OCI-LY3 (cell line): ENCODE results near the gene KIF12.

Experiments used
- H2AFZ ChIP-seq: fragments of 200-600, 300-600 bp; shearing (Covaris generic); 2 replicates; pipeline ENCODE4 v1.6.0; 2014; ENCODE audit warnings: antibody characterized with exemption, low read depth, low read length
- H3K27ac ChIP-seq: fragments of 200-600, 300-600 bp; sonication (generic); 2 replicates; pipeline ENCODE4 v1.5.1; 2014; ENCODE audit warnings: mild to moderate bottlenecking, low read length, moderate library complexity, mixed read lengths
- H3K27me3 ChIP-seq: fragments of 200-600, 300-600 bp; sonication (generic); 2 replicates; pipeline ENCODE4 v1.6.1; 2014; ENCODE audit warnings: low read depth, low read length, mixed read lengths
- H3K36me3 ChIP-seq: fragments of 200-600, 300-600 bp; sonication (generic); replicated peaks from 2 replicates; pipeline ENCODE3; 2014; ENCODE audit warnings: low read depth, low read length, mixed read lengths
- H3K4me1 ChIP-seq: fragments of 300-600, 200-600 bp; sonication (generic); 2 replicates; pipeline ENCODE4 v1.6.1; 2014; ENCODE audit warnings: low read length, mixed read lengths
- H3K4me2 ChIP-seq: fragments of 200-600, 300-600 bp; sonication (generic); 2 replicates; pipeline ENCODE4 v1.6.1; 2014; ENCODE audit warnings: low read length, mixed read lengths
- H3K4me3 ChIP-seq: fragments of 300-600, 200-600 bp; sonication (generic); 2 replicates; pipeline ENCODE4 v1.5.1; 2014; ENCODE audit warnings: antibody characterized with exemption, mild to moderate bottlenecking, low read length, moderate library complexity
- H3K79me2 ChIP-seq: fragments of 300-600, 200-600 bp; shearing (Covaris generic); 2 replicates; pipeline ENCODE4 v1.6.1; 2014; ENCODE audit warnings: mild to moderate bottlenecking, low read length, mixed read lengths
- H3K9ac ChIP-seq: fragments of 300-600, 200-600 bp; shearing (Covaris generic); 2 replicates; pipeline ENCODE4 v1.6.0; 2014; ENCODE audit warnings: mild to moderate bottlenecking, low read length, moderate library complexity
- H3K9me3 ChIP-seq: fragments of 200-600, 300-600 bp; shearing (Covaris generic); 2 replicates; pipeline ENCODE4 v1.6.1; 2014; ENCODE audit warnings: low read length, mixed read lengths; ENCODE audit not compliant: insufficient read depth
- H4K20me1 ChIP-seq: fragments of 200-600, 300-600 bp; sonication (generic); 2 replicates; pipeline ENCODE4 v1.6.1; 2016; ENCODE audit warnings: low read length, mixed read lengths; ENCODE audit not compliant: insufficient read depth
- CTCF ChIP-seq: fragments of 200-600, 300-600 bp; sonication (generic); IDR thresholded peaks from 2 replicates; pipeline ENCODE4 v1.5.1; 2014; ENCODE audit warnings: antibody characterized with exemption, low read length, low read depth
- EZH2phosphoT487 ChIP-seq: fragments of 200-600 bp; shearing (Covaris generic); IDR thresholded peaks from 2 replicates; pipeline ENCODE4 v1.6.1; 2018; ENCODE audit warnings: antibody characterized with exemption, mixed run types, low read depth

Gene KIF12

GRCh38 chr9:114099669-114100270 is 678 bp upstream of the KIF12 start:
- no peaks in the 10 kb centered on the region for H3K9me3 ChIP-seq
- peaks cover 8% of the 10 kb centered on the region for H3K27me3 ChIP-seq
- no peaks in the 10 kb centered on the region for H3K79me2 ChIP-seq
- H3K4me2 ChIP-seq: no peak overlapping the region
- TF ChIP-seq EZH2phosphoT487 (no peak), CTCF (no peak)
- no peaks in the 10 kb centered on the region for H4K20me1 ChIP-seq
- H3K36me3 ChIP-seq: no peaks in the 10 kb centered on the region
- no peak overlapping the region for H2AFZ ChIP-seq
- H3K27ac ChIP-seq: no peak overlapping the region
- H3K4me3 ChIP-seq: no peak overlapping the region
- peaks cover 26% of the 10 kb centered on the region for H3K4me1 ChIP-seq
- no peak overlapping the region for H3K9ac ChIP-seq

GRCh38 chr9:114098021-114098935 is 814 bp downstream of the KIF12 start:
- no peak overlapping the region for H3K27ac ChIP-seq
- no peak overlapping the region for H3K4me3 ChIP-seq
- H3K79me2 ChIP-seq: no peaks in the 10 kb centered on the region
- no peaks in the 10 kb centered on the region; the same call in 1 of the 2 replicates for H3K27me3 ChIP-seq
- no peaks in the 10 kb centered on the region for H3K36me3 ChIP-seq
- H3K9ac ChIP-seq: no peak overlapping the region
- no peak for TF ChIP-seq CTCF
- no peak for TF ChIP-seq EZH2phosphoT487
- H3K4me1 ChIP-seq: peaks cover 26% of the 10 kb centered on the region
- H4K20me1 ChIP-seq: no peaks in the 10 kb centered on the region
- no peaks in the 10 kb centered on the region for H3K9me3 ChIP-seq
- no peak overlapping the region for H2AFZ ChIP-seq
- no peak overlapping the region for H3K4me2 ChIP-seq

- Histone ChIP-seq H3K36me3 (no peaks in the 10 kb centered on the region), H3K4me1 (peaks cover 26% of the 10 kb centered on the region), H3K79me2 (no peaks in the 10 kb centered on the region), H3K27ac (no peak overlapping the region), H3K4me2 (no peak overlapping the region), H2AFZ (no peak overlapping the region), H3K27me3 (no peaks in the 10 kb centered on the region), H3K9me3 (no peaks in the 10 kb centered on the region), H3K4me3 (no peak overlapping the region), H3K9ac (no peak overlapping the region), H4K20me1 (no peaks in the 10 kb centered on the region)
- TF ChIP-seq EZH2phosphoT487 (no peak), CTCF (no peak)
Measured at GRCh38 chr9:114097613-114098020, 1.5 kb downstream of the KIF12 start.

GRCh38 chr9:114096866-114097612 is 2.1 kb downstream of the KIF12 start:
- H3K4me2 ChIP-seq: no peak overlapping the region
- H3K9ac ChIP-seq: no peak overlapping the region
- no peak for TF ChIP-seq EZH2phosphoT487
- TF ChIP-seq CTCF: no peak
- no peak overlapping the region for H3K4me3 ChIP-seq
- H3K9me3 ChIP-seq: no peaks in the 10 kb centered on the region
- H3K27ac ChIP-seq: no peak overlapping the region
- no peaks in the 10 kb centered on the region for H3K27me3 ChIP-seq
- H3K79me2 ChIP-seq: no peaks in the 10 kb centered on the region
- H3K4me1 ChIP-seq: peaks cover 26% of the 10 kb centered on the region
- H4K20me1 ChIP-seq: no peaks in the 10 kb centered on the region
- no peaks in the 10 kb centered on the region for H3K36me3 ChIP-seq
- H2AFZ ChIP-seq: no peak overlapping the region
